Lung (tissue), 12 donors: ENCODE measurements around the gene MYL10. TPM values are rescaled to one million over a fixed set of nuclear protein-coding genes. Genes with fewer than 3 reads are reported as not detected.

Experiments used
- ATAC-seq: fragments of 200-7000 bp; cut with Tn5 transposase; one replicate; pipeline ENCODE4 v1.9.1; 2020; ENCODE audit warnings: moderate number of reproducible peaks; ENCODE audit not compliant: insufficient read depth, low FRiP score
- DNase-seq, 3 donors: peaks; one replicate each; pipeline ENCODE4 v3.0.0-alpha.2; 2013 to 2017
- H3K27ac ChIP-seq, 2 donors: one replicate each; pipeline ENCODE4 v1.5.1; 2013; ENCODE audit warnings: mild to moderate bottlenecking in 2 of 2, moderate library complexity in 2 of 2, control low read depth in 1 of 2, inconsistent platforms in 1 of 2, low read depth in 1 of 2, low read length in 1 of 2
- H3K27me3 ChIP-seq, 3 donors: one replicate each; pipeline ENCODE4 v1.5.1; 2013; ENCODE audit warnings: low read length in 2 of 3; ENCODE audit not compliant: control insufficient read depth in 3 of 3, insufficient read depth in 3 of 3
- H3K36me3 ChIP-seq, 4 donors: one replicate each; pipeline ENCODE4 v1.5.1; 2013; ENCODE audit warnings: low read length in 4 of 4, mild to moderate bottlenecking in 1 of 4, moderate library complexity in 1 of 4; ENCODE audit not compliant: control insufficient read depth in 4 of 4, insufficient read depth in 4 of 4
- H3K4me1 ChIP-seq, 5 donors: one replicate each; pipeline ENCODE4 v1.5.1; 2013; ENCODE audit warnings: low read length in 5 of 5, mild to moderate bottlenecking in 2 of 5, moderate library complexity in 1 of 5; ENCODE audit not compliant: control insufficient read depth in 5 of 5, insufficient read depth in 5 of 5
- H3K4me3 ChIP-seq: one replicate; pipeline ENCODE4 v1.5.1; 2013; ENCODE audit warnings: mild to moderate bottlenecking, control low read depth, moderate library complexity
- H3K9ac ChIP-seq, 2 donors: one replicate each; pipeline ENCODE4 v1.5.1; 2013; ENCODE audit warnings: low read length in 2 of 2, control low read depth in 1 of 2; ENCODE audit not compliant: insufficient read depth in 1 of 2
- H3K9me3 ChIP-seq, 4 donors: one replicate each; pipeline ENCODE4 v1.5.1; 2013; ENCODE audit warnings: low read length in 3 of 4, mild to moderate bottlenecking in 1 of 4, moderate library complexity in 1 of 4; ENCODE audit not compliant: control insufficient read depth in 4 of 4, insufficient read depth in 3 of 4
- WGBS, 2 donors: extraction: QIAGEN DNeasy Blood & Tissue Kit; methylation state at CpG; one replicate each; pipeline ENCODE4 v1.1.7; 2013; 5-methylcytosine and 5-hydroxymethylcytosine counted together
- polyA plus RNA-seq, 2 donors: library from polyadenylated mRNA; stranded (reverse); fragments of 200-250 nt; gene quantifications; one replicate each; pipeline ENCODE4 v1.2.1, GENCODE V29; 2013
- total RNA-seq, 2 donors: library from RNA; depleted of rRNA in 1 of 2; stranded (reverse); fragments of >200 nt in 1 of 2; gene quantifications; one replicate each; pipeline ENCODE4 v1.2.1, GENCODE V29; 2014 to 2021
- TF ChIP-seq, protein P1 (sequence below): IDR thresholded peaks from 2 replicates; pipeline ENCODE4 v1.5.1; 2012; ENCODE audit warnings: mild to moderate bottlenecking; ENCODE audit errors: control extremely low read depth, extremely low read depth
- donor health status: control.
- donor health status: control.
- donor health status: Bipolar disorder and iron deficiency.
- donor health status: healthy.
- donor health status: DM: yes; HTN: yes; CAD: no.

Gene MYL10
- total and polyA plus RNA-seq, 4 donors, result not detected

DNA sequence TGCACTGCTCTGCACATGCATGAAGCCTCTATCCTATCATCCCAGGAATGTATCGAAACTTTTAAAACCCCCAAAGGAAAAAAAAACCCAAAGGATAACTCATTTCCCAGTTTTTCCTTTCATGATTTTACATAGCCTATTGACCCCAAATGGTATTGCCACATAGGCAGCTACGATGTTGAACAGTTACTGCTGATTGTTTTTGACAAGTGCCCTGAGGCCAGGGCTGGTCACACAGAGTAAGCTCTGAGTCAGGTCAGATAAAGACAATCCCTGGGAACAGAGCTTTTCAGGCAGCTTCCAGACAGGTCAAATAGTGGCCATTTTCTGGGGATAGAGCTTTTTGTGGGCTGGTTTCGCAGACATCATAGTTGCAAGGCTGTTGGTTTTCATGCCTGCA lies 52.1 kb downstream of the MYL10 start:
- no peak for ATAC-seq
- Histone ChIP-seq H3K36me3 (no peaks in the 10 kb centered on the region), H3K4me3 (no peak overlapping the region), H3K9me3 (peaks cover 0 to 5% (median 1%) of the 10 kb centered on the region in 4 donors), H3K27me3 (no peaks in the 10 kb centered on the region), H3K9ac (no peak overlapping the region), H3K4me1 (no peaks in the 10 kb centered on the region), H3K27ac (no peak overlapping the region)
- no peak for DNase-seq
- TF ChIP-seq, protein P1, sequence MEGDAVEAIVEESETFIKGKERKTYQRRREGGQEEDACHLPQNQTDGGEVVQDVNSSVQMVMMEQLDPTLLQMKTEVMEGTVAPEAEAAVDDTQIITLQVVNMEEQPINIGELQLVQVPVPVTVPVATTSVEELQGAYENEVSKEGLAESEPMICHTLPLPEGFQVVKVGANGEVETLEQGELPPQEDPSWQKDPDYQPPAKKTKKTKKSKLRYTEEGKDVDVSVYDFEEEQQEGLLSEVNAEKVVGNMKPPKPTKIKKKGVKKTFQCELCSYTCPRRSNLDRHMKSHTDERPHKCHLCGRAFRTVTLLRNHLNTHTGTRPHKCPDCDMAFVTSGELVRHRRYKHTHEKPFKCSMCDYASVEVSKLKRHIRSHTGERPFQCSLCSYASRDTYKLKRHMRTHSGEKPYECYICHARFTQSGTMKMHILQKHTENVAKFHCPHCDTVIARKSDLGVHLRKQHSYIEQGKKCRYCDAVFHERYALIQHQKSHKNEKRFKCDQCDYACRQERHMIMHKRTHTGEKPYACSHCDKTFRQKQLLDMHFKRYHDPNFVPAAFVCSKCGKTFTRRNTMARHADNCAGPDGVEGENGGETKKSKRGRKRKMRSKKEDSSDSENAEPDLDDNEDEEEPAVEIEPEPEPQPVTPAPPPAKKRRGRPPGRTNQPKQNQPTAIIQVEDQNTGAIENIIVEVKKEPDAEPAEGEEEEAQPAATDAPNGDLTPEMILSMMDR, result no peak
- WGBS, 2 donors, result 89 to 94% methylated on average over 3 of the region's 3 CpGs

DNA sequence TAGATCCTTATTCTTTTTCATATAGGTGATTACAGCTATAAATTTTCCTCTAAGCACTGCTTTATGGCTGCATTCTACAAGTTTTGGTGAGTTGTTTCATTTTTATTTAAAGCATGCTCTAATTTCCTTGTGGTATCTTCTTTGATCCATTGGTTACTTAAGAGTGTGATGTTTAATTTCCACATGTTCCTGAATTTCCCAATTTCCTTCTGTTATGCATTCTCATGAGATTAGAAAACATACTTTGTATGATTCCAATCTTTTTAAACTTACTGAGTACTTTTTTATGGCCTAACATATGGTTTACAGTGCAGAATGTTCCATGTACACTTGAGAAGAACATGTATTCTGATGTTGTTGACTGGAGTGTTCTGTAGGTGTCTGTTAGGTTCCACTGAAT lies 53.4 kb downstream of the MYL10 start:
- TF ChIP-seq, protein P1, result no peak
- Histone ChIP-seq H3K36me3 (no peaks in the 10 kb centered on the region), H3K27me3 (no peaks in the 10 kb centered on the region), H3K9ac (no peak overlapping the region), H3K9me3 (peaks cover 0 to 7% (median 2%) of the 10 kb centered on the region in 4 donors), H3K27ac (no peak overlapping the region), H3K4me1 (no peaks in the 10 kb centered on the region), H3K4me3 (no peak overlapping the region)
- no peak for DNase-seq
- no peak for ATAC-seq

DNA sequence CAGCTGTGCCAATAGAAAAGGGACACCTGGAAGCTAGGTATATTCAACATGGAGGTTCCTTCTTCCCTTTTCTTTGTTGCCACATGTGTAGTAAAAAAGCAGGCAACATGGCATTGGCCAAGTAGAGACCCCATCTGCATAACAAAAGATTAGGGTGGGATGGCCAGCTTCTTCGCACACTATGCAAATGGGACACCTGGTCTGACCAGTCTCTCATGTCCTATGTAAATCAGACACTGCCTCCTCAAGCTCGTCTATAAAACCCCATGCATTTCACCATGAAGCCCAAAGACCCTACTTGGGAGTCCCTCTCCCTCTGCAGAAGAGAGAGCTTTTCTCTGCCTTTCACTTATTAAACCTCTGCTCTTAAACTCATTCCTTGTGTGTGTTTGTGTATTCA lies 53.9 kb downstream of the MYL10 start:
- no peak for DNase-seq
- no peak for ATAC-seq
- H3K27me3 ChIP-seq, result no peaks in the 10 kb centered on the region
- H3K4me1 ChIP-seq, result no peaks in the 10 kb centered on the region
- peaks cover 0 to 9% (median 2%) of the 10 kb centered on the region in 4 donors for H3K9me3 ChIP-seq
- 53 to 58% methylated on average over 2 of the region's 2 CpGs for WGBS, 2 donors
- H3K9ac ChIP-seq, result no peak overlapping the region
- no peak overlapping the region for H3K27ac ChIP-seq
- H3K4me3 ChIP-seq, result no peak overlapping the region
- H3K36me3 ChIP-seq, result no peaks in the 10 kb centered on the region
- TF ChIP-seq, protein P1, result no peak

DNA sequence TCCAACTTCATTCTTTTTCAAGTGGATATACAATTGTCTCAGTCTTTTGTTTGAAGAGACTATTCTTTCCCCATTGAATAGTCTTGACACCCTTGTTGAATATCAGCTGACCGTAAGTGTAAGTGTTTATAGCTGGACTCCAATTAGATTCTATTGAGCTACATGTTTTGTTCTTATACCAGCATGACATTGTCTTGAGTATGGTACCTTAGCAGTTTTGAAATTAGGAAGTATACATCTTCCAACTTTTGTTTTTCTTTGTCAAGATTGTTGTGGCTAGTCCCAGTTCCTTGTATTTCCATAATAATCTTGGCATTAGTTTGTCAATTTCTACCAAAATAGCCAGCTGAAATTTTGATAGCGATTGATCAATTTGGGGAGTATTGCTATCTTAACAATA lies 56.9 kb downstream of the MYL10 start:
- TF ChIP-seq, protein P1, result no peak
- Histone ChIP-seq H3K27ac (no peak overlapping the region), H3K9ac (no peak overlapping the region), H3K4me3 (no peak overlapping the region), H3K27me3 (peaks cover 0 to 4% (median 0%) of the 10 kb centered on the region in 3 donors), H3K9me3 (peaks cover 0 to 9% (median 2%) of the 10 kb centered on the region in 4 donors), H3K36me3 (no peaks in the 10 kb centered on the region), H3K4me1 (no peaks in the 10 kb centered on the region)
- 96 to 97% methylated on average over 2 of the region's 2 CpGs for WGBS, 2 donors
- ATAC-seq (no peak), DNase-seq (no peak)
